Dermis blood vessel endothelial cell (primary cell): Measurements from ENCODE around the gene PHF21A. TPM values are rescaled to one million over a fixed set of nuclear protein-coding genes. Genes with fewer than 3 reads are reported as not detected.

Source experiments
- DNase-seq: peaks from one replicate; pipeline ENCODE4 v3.0.0; 2010
- total RNA-seq: library from RNA; depleted of rRNA; stranded (reverse); fragments of >200 nt; gene quantifications from 2 replicates; pipeline ENCODE4 v1.2.3, GENCODE V29; 2014

PHF21A gene
- total RNA-seq, 1 donor from 2014 or later = 6.3 TPM

DNA sequence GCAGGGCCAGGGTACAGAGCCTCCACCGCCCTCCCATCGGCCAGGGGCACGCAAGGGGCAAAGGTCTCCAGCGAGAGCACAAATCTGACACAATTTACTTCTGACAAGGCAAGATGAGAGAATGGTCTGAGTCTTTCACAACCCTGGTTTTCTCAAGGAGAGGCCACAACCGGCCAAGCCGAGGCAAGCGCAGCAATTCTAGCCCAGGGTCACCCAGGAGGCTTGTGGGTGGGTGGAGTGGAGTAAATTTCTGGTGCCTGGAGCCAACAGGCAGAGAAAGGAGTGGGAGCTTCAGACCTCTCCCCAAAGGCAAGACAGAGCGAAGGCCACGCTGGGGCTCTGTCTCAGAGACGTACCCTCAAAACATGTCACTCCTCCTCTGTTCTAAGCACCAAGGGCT lies 189.5 kb downstream of the PHF21A start:
- DNase-seq = no peak

- no peak for DNase-seq
Measured at GRCh38 chr11:45930951-45931570, 190.2 kb downstream of the PHF21A start.

GRCh38 chr11:45930031-45930794 lies 191.0 kb downstream of the PHF21A start:
- peak; percentile 12 for DNase-seq

DNA sequence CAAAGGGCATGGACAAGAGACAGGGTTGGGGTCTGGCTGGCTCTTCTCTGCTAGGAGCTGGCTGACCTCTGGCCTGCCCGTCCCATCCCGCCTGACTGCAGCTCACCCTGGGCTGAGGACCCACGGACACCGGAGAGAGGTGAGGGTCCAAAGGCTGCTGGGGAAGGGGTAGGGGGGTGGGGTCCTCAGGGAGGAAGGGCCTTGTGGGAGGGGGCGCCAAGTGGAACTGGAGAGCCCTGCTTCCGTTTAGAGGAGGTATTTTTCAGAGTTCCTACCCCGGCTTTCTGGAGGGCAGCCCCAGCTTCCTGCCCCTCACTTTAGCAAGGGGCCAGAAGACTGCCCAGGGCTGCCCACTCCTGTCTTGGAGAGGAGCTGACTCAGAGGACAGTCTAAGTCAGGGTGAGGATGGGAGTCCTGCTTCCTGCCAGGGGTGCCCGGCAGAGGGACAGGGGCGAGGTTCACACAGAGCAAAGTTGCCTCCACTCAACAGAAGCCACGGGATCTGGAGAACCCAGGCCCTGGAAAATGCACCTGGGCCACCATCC lies 191.7 kb downstream of the PHF21A start:
- DNase-seq = no peak

GRCh38 chr11:45928535-45929215 lies 192.6 kb downstream of the PHF21A start:
- no peak for DNase-seq

DNA sequence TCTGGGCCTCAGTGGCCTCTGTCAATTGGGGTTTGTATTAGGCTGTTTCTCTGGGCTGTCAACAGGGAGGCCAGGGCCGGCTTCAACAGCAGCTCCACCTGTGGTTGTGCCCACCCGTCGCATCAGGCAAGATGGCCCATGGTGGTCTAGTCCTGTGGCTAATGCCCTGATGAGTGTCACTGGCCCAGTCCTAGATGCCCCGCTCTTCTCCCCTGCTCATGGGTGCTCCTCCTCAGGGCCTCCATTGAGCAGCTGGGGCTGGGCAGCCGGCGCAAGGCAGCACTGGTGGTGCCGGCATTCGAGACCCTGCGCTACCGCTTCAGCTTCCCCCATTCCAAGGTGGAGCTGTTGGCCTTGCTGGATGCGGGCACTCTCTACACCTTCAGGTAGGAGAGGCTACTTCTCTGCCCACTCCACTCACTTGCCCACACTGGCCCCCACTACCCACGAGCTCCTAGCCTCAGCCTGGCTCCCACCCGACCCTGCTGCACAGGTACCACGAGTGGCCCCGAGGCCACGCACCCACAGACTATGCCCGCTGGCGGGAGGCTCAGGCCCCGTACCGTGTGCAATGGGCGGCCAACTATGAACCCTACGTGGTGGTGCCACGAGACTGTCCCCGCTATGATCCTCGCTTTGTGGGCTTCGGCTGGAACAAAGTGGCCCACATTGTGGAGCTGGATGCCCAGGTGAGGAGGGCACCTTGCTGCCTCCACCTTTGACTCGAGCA lies 193.4 kb downstream of the PHF21A start:
- no peak for DNase-seq

GRCh38 chr11:45927332-45927683 lies 193.9 kb downstream of the PHF21A start:
- DNase-seq = no peak

DNA sequence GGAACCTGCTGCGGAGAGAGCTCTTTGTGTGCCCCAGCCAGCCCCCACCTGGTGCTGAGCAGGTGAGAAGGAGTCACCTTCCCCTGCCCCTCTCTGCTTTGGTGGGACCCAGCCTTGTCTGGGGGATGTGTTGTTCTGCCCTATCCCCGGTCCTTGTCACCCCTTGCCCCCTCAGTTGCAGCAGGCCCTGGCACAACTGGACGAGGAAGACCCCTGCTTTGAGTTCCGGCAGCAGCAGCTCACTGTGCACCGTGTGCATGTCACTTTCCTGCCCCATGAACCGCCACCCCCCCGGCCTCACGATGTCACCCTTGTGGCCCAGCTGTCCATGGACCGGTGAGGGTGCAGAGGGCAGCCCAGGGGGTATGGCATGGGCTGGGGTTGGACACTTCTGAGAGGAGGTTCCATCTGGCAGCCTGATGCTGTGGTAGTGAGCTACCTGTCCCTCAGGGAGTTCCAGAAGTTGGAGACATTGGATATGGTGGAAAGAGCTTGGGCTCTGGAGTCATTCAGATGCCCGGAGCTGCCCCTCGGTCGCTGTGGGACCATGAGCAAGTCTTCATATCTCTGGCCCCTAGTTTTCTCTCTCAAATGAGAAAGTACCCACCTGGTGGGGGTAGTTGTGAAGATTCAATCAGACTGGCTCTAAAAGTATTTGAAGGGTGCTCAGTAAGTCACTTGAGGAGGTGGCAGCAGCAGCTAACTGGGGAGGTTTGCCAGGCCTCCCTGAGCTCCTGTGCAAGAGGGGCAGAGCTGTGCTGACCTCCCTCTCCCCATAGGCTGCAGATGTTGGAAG lies 194.5 kb downstream of the PHF21A start:
- no peak for DNase-seq

GRCh38 chr11:45926001-45926401 lies 195.3 kb downstream of the PHF21A start:
- DNase-seq = no peak

DNA sequence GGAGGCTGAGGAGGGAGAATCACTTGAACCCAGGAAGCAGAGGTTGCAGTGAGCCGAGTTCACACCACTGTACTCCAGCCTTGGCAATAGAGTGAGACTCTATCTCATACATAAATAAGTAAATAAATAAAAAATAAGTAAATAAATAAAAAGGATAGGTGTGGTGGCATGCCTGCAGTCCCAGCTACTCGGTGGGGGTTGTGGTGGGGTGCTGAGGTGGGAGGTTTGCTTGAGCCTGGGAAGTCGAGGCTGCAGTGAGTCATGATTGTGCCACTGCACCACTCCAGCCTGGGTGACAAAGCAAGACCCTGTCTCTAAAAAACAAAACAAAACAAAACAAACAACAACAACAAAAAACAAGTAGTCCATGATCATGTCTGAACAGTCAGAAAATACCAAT lies 195.7 kb downstream of the PHF21A start:
- no peak for DNase-seq

DNA sequence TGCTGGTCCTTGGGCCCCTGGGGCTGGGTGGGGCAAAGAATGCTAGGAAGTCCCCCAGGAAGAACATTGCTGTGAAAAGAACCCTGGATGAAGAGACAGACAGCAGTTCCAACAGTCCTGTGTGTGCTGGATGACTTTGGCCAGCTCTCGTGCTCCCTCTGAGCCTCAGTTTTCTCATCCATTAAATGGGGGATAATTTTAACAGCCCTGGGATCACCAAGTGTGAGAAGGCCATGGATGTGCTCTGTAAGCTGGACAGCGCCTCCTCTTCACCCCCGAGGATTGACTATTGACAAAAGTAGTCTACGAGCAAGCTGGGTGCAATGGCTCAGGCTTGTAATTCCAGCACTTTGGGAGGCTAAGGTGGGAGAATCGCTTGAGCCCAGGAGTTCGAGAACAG lies 196.3 kb downstream of the PHF21A start:
- no peak for DNase-seq

DNA sequence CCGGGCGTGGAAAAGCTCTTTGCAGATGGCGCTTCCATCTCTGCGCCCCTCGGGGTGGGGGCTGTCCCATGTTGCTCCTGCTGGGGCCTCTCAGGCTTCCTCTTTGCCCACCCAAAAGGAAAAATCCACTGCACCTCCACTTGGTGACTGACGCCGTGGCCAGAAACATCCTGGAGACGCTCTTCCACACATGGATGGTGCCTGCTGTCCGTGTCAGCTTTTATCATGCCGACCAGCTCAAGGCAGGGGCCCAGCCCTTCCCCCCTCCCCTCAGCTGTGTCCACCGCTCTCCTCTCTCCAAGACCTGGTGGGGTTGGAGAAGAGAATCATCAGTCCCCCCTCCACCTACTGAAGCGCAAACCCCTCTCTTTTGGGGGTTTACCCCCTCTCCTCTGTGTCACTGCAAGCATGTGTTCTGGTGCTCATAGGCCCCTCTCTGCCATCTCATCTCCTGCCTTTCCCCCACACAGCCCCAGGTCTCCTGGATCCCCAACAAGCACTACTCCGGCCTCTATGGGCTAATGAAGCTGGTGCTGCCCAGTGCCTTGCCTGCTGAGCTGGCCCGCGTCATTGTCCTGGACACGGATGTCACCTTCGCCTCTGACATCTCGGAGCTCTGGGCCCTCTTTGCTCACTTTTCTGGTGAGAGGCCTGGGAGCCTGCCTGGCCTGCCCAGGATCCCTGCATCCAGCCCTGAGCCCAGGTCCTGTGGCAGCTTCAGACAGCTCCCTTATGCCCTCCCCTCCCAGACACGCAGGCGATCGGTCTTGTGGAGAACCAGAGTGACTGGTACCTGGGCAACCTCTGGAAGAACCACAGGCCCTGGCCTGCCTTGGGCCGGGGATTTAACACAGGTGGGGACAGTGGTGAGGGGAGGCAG lies 197.0 kb downstream of the PHF21A start:
- no peak for DNase-seq

- DNase-seq = no peak
Measured at GRCh38 chr11:45922425-45923082, 198.7 kb downstream of the PHF21A start, which contains the start of gene LARGE2. TSS of gene LARGE2 (plus strand) at chr11:45922656. CDS start at chr11:45922883, 227 bp downstream.

- DNase-seq = no peak
Measured at GRCh38 chr11:45921561-45922424, 199.5 kb downstream of the PHF21A start.

GRCh38 chr11:45920531-45921477 lies 200.4 kb downstream of the PHF21A start:
- no peak for DNase-seq

DNA sequence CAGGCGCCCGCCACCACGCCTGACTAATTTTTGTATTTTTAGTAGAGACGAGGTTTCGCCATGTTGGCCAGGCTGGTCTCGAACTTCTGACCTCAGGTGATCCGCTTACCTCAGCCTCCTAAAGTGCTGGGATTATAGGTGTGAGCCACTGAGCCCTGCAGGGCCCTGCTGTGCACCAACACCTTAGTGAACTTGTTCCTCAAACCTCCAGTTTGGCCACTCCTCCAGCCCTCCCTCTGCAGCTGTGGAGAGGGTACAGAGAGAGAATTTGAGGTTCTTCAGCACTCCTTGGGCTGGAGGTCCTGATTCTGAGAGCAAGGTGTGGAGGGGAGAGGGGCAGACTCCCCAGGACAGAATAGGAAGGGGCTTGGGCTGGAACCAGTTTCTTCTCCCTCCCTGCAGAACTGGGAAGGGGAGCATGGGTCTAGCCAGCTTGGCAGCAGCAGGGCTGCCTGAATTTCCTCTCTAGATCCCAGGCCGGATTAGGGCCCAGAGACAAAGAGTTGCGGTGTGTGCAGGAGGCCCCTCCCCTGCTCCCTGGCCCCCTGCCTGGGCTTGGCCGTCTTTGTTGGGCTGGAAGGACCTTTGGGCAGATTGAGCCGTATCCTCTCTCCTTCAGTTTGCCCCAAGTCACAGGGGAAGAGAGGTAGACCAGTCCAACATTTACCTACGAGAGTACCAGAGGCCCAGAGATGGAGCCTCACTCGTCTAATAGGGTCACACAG lies 201.3 kb downstream of the PHF21A start:
- no peak for DNase-seq

- DNase-seq = no peak
Measured at GRCh38 chr11:45918962-45919675, 202.1 kb downstream of the PHF21A start.
